ENCODE results near the gene SDK2. TPM values are rescaled to one million over a fixed set of nuclear protein-coding genes. Genes with fewer than 3 reads are reported as not detected.

The SDK2 gene
- total RNA-seq, 1 experiment from 2014 or later, result not detected

DNA sequence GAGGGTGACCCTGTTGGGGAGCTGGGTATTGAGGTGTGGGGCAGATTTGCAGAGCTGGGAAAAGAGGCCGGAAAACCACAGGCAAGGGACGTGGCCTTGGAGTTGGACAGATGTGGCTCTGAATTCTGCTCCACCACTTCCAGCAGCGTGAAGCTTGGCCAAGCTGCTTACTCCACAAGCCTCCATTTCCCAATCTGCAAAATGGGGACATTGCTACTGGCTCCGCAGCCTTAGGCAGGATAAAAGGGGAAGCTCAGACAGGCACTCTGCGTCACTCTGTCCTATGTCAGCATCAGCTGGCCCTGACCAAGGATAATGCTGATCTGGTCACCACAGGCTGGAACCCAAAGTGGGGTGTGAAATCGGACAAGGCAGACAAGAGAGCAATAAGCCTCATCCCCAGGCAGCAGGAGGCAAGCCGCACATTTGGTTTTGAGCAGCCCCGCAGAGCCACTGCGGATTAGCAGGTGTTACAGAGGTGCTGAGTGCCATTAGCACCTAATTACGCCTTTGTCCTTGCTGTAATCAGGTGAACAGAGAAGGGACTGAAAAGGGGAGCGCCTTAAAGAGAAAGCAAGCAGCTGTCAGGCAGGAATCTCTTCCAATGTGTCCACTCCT is 54.8 kb downstream of the SDK2 start:
- no peak for DNase-seq (ENCODE audit: low spot score)

DNA sequence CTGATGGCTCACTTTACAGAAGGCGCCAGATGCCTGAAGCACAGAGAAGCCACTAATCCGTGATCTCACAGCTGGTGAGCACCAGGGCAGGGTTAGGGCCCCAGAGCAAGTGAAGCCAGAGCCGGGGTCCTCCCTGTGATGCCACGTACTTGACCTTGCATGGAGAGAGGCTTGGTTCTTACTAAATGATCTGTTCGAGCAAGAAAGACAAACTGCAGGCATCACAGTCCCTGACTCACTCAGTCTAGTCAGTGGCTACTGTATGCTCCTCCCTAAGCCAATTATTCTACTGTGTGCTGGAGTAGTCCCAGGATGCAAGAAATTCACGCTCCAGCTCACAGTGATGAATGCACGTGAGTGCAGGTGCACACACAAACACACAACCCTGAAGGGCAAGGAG is 55.4 kb downstream of the SDK2 start:
- DNase-seq (ENCODE audit: low spot score), result no peak

- no peak for DNase-seq (ENCODE audit: low spot score)
These were observed 55.9 kb downstream of the SDK2 start for GRCh38 chr17:73588301-73588846.

DNA sequence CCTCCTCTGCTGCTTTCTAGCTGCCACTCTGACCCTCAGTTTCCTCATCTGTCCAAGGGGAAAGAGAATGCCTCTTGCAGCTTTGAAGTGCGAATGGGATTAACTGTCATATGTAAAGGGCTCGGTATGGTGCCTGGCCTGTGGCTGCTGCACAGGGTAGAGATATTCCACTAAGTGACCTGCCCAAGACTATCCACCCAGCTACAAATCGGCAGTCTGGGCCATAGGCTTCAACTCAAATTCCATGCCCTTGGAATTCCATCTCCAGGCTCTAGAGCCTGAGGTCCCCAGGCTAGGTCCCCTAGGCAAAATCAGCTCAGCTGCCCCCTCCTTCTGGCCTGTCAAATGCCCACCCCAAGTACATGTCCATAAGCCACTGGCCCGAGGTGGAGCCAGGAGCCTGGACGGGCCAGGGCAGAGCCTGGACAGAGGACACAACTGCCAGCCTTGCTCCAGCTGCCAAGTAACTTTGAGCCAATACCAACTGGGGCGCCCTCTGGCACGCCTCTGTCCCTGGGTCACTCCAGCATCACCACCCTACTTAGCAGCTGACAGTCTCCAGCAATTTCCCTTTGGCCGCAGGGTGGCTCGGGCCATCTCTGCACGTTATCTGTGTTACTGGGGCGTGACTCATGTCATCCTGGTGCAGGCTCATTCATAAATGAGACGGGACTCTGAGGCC is 57.2 kb downstream of the SDK2 start:
- peak; percentile 19 for DNase-seq (ENCODE audit: low spot score)

DNA sequence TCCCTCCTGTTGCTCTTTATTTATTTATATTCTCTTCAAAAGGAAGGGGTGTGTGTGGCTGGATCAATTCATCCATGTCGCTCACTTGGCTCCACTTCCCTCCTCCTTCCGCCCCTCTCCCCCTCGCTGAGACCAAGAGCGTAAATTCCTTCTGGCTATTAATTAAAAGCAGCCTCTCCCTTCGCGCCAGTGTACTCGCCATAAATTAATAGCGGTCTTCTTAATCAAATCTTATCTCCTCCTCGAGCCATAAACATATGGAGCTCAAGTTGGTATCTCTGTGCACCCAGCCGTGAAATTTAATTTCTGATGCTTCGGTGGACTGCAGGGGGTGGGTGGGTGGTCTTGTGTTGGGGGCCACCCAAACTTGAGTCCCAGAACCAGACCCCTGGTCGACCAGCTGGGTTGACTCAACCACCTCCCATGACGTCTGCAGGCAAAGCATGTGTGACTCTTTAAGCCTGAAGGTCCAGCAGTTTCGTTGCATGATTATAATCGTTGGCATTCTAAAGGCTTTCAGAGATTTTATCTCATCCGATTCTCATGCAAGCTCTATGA is 57.9 kb downstream of the SDK2 start:
- DNase-seq (ENCODE audit: low spot score), result no peak

DNA sequence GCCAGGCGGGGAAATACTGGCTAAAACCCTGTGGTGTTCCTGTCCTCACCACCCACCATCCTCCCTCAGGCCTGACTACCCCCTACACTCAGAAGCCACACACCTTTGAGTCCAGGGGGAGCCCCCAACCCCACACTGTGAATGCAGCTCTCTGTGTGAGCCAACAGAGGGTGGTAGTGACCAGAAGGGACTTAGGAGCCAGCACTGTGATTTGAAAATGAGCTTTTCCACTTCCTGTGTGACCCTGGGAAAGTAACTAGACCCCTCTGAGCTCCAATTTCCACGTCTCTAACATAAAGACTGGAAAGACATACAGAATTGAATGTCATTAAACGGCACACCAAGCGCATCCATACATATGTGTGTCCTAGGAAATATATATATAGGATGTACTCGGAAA is 58.7 kb downstream of the SDK2 start:
- no peak for DNase-seq (ENCODE audit: low spot score)

DNA sequence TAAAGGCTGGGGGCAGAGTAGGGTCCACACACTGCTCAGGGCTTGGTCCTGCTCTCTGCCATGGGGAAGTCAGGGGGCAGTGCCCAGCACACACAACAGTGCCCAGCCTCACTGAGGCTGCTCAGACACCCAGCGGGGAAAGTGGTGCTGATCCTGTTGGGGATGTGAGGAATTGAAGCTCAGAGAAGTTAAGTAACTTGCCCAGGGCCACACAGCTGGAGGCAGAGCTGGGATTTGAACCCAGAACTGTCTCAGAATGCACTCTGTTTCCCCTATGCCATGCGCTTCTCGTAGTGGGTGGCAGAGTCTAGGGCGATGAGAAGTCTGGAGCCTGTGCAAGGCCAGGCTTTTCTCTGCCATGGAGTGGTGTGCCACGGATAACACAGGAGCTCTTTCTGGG is 59.3 kb downstream of the SDK2 start:
- DNase-seq (ENCODE audit: low spot score), result no peak

GRCh38 chr17:73584049-73584448 is 60.2 kb downstream of the SDK2 start:
- no peak for DNase-seq (ENCODE audit: low spot score)

- DNase-seq (ENCODE audit: low spot score), result no peak
These were observed 61.4 kb downstream of the SDK2 start for GRCh38 chr17:73582821-73583220.

- no peak for DNase-seq (ENCODE audit: low spot score)
These were observed 61.9 kb downstream of the SDK2 start for GRCh38 chr17:73582359-73582758.

GRCh38 chr17:73581379-73581778 is 62.9 kb downstream of the SDK2 start:
- DNase-seq (ENCODE audit: low spot score), result no peak

GRCh38 chr17:73580073-73580710 is 64.1 kb downstream of the SDK2 start:
- no peak for DNase-seq (ENCODE audit: low spot score)

DNA sequence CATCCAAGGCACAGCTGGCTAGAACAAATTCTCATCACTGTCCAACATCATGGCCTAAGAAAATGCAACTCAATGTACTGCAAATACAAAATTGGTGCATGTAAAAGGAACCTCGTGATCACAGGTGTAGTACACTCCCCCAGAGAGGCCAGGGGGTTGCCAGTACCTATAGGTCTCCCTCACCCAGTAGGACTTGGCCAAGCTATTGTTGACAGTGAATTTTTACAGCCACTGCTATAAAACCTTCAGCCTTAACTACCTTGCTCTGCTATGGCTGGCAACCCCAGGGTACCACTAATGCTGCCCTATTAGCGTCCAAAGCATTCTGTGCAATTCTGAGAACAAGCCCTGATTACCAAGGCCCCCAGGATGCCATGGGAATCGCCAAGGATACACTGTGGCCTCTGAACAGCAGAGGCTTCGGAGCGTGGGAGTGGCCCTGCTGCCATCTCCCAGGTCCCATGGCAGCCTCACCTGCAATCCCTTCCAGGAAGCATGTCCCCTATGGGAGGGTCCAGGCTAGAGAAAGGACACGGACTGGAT is 67.6 kb downstream of the SDK2 start:
- no peak for DNase-seq (ENCODE audit: low spot score)

DNA sequence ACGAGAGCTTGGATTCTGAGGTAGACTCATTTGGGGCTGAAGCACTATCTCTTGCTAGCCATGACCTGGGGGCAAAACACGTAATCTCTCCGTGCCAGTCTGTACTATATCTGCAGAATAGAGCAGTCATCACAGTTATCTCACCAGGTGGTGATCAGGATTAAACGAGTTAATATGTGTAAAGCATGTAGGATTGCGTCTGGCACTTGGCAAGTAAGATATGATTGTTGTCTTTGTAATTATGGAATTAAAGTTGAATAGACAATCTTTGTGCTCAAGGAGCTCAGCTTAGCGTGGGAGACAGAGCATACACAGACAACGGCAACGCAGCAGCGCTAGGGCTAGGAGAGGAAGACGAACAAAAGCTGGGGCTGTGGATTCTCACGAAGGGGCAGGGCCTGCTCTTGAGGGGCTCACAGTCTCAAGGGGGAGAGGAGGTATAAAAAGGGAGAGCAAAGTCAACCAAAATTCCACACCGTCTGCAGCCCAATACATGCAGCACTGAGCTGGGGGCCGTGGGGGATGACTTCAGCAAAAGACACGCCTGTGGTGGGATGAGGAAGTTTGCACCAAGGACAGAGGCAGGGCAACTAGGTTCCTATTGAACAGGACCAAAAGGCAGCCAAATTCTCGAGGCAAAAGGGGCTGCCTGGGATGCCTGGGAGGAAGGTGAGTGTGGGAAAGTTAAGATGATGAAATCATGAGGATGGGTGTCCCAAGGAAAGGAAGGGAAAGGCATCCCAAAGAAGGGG is 68.6 kb downstream of the SDK2 start:
- DNase-seq (ENCODE audit: low spot score), result no peak

DNA sequence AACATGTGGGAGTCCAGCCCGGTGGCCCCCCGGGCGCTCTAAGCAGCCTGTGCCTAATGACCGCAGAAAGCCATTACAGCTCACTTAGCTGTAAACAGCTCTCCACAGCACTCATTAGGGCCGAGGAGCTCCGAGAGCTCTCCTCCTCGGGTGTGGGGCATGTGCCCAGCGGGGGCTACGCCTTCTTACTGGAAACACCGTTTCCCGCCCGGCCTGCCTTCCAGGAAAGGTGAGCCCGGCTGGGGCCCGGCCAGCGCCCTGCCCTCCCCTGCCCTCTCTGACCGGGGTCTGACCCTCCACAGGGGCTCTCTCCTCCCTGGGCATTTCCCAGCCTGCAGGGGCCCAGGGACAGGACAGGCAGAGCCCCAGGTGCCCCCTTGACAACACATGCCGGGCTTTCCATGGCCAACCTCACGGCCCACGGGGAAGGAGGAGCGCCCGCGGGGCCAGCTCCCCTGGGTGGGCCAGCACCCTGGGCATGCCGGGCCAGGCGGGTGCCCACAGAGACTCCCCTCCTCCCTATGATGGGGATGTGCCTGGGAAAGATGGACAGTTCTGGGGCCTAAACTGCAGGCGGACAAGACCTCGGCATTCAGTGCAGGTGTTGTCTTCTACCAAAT is 72.6 kb downstream of the SDK2 start:
- no peak for DNase-seq (ENCODE audit: low spot score)

DNA sequence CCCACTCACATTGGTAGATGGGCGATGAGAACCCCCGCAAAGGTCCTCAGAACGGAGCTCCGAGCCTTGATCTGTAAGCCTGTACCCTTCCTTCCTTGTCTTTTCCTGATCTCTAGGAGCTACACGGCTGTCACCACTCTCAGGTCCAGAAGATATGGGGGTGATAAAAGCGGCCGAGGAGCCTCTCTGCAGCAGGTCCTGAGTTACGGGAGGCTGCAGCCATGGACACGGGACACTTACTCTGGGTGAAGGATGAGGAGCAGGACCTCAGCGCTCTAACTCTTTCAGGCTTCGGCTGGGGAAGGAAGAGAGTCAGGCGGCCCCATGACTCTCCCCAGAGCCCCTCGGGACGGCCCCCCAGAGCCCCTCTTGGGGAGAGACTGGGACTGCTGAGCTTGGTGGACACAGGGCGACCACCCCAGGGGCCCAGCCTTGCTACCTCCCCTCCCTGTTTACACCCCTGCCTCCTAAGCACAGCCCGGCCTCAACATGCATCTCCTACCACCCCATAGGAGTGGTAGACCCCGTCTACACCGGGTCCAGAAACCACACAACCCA is 74.4 kb downstream of the SDK2 start:
- DNase-seq (ENCODE audit: low spot score), result no peak

DNA sequence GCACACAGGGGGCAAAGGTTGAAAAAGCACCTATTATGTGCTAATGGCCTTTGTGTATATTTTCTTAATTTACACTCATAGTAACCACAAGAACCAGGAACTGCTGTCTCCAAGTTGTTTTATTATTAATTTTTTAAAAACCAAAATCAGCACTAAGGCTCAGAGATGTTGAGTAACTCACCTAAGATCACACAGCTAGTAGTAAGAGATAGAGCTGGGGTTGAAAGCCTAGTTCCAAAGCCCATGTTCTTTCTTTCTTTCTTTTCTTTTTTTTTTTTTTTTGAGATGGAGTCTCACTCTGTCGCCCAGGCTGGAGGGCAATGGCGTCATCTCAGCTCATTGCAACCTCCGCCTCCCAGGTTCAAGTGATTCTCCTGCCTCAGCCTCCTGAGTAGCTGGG is 75.3 kb downstream of the SDK2 start:
- DNase-seq (ENCODE audit: low spot score), result no peak

DNA sequence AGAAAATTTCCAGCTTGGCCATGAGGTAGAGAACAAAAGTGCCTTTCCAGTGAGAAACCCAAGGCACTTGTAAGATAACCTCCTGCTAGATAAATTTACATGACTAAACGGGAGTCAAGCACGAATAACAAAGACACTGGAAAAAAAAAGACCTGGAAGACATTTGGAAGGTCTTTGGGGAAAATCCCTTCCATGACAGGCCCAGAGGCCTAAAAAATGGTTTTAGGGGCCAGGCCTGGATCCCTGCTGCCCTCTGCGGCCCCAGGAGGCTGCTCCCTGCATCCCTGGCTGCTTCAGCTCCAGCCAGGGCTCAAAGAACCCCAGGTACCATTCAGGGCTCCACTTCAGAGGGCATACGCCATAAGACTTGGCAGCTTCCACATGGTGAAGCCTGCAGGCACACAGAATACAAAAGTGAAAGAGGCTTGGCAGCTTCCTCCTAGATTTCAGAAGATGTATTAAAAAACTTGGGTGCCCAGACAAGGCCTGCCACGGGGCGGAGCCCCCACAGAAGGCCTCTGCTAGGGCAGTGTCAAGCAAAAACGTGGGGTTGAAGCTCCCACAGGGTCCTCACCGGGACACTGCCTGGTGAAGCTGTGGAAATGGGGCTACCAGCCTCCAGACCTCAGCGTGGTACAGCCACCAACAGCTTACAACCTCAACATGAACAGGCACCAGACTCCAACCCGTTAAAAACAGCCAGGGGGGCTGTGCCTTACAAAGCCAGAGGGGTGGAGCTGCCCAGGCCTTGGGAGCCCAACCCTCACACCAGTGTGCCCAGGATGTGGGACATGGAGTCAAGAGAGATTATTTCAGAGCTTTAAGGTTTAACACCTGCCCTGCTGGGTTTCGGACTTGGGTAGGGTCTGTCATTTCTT is 77.1 kb downstream of the SDK2 start:
- DNase-seq (ENCODE audit: low spot score), result no peak

DNA sequence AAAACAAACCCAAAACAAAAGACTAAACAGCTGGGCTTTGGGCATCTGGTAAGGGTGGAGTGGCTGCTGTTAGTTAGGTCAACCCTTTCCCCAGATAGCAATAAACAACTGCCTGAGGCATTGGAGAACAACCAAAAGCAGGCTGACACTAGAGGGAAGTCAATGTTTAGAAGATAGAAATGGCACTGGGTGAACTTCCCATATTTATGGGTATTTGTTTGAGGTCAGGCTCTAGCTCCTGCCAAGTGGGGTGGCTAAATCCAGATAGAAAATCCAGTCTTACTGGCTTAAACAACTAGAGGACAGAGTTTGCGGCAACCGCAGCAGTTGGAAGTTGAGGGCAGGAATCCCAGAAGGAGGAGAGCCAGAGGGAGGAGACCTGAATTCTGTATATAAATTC is 79.4 kb downstream of the SDK2 start:
- DNase-seq (ENCODE audit: low spot score), result no peak

GRCh38 chr17:73562896-73563295 is 81.3 kb downstream of the SDK2 start:
- no peak for DNase-seq (ENCODE audit: low spot score)
